ENCODE measurements around the gene HS3ST6. TPM values are rescaled to one million over a fixed set of nuclear protein-coding genes. Genes with fewer than 3 reads are reported as not detected.

The HS3ST6 gene
- total RNA-seq, 1 donor from 2014 or later, result not detected

- Histone ChIP-seq H3F3A (ENCODE audit: low read depth) (peaks cover 4% of the 10 kb centered on the region), H4K20me1 (ENCODE audit: low read depth) (no peaks in the 10 kb centered on the region), H3K27ac (no peak overlapping the region), H3K79me2 (ENCODE audit: low read depth) (no peaks in the 10 kb centered on the region), H3K27me3 (peaks cover 33% of the 10 kb centered on the region), H3K36me3 (no peaks in the 10 kb centered on the region), H3K4me3 (no peak overlapping the region), H3K4me1 (no peaks in the 10 kb centered on the region), H3K4me2 (no peak overlapping the region), H3K9ac (no peak overlapping the region), H2AFZ (replicated peaks) (no peak overlapping the region), H3K9me3 (ENCODE audit: low read depth) (no peaks in the 10 kb centered on the region)
- Mint-ChIP-seq H3K27ac (no peak overlapping the region), H3K9me3 (no peaks in the 10 kb centered on the region), H3K4me3 (no peak overlapping the region), H3K36me3 (peaks cover 2% of the 10 kb centered on the region), H3K4me1 (peaks cover 2% of the 10 kb centered on the region), H3K27me3 (ENCODE audit: insufficient read depth, low read depth) (peaks cover 9% of the 10 kb centered on the region)
- DNase-seq (ENCODE audit: low spot score), result peak; percentile 58
- TF ChIP-seq CTCF (IDR thresholded peaks at IDR 0.05) (peak; percentile 31), EZH2 (IDR thresholded peaks at IDR 0.05) (no peak), EZH2phosphoT487 (IDR thresholded peaks at IDR 0.05) (no peak)
These were observed 14.1 kb upstream of the HS3ST6 start for GRCh38 chr16:1932050-1933028.

GRCh38 chr16:1930338-1930720 is 12.1 kb upstream of the HS3ST6 start:
- Histone ChIP-seq H2AFZ (replicated peaks) (no peak overlapping the region), H3K9ac (no peak overlapping the region), H3F3A (ENCODE audit: low read depth) (peaks cover 4% of the 10 kb centered on the region), H4K20me1 (ENCODE audit: low read depth) (no peaks in the 10 kb centered on the region), H3K4me1 (no peaks in the 10 kb centered on the region), H3K9me3 (ENCODE audit: low read depth) (no peaks in the 10 kb centered on the region), H3K27me3 (peaks cover 33% of the 10 kb centered on the region), H3K4me2 (no peak overlapping the region), H3K79me2 (ENCODE audit: low read depth) (no peaks in the 10 kb centered on the region), H3K27ac (no peak overlapping the region), H3K36me3 (no peaks in the 10 kb centered on the region), H3K4me3 (no peak overlapping the region)
- Mint-ChIP-seq H3K27me3 (ENCODE audit: insufficient read depth, low read depth) (peaks cover 8% of the 10 kb centered on the region), H3K36me3 (no peaks in the 10 kb centered on the region), H3K27ac (no peak overlapping the region), H3K4me1 (peaks cover 2% of the 10 kb centered on the region), H3K9me3 (no peaks in the 10 kb centered on the region), H3K4me3 (no peak overlapping the region)
- no peak for TF ChIP-seq EZH2phosphoT487 (IDR thresholded peaks at IDR 0.05)
- no peak for TF ChIP-seq EZH2 (IDR thresholded peaks at IDR 0.05)
- TF ChIP-seq CTCF (IDR thresholded peaks at IDR 0.05), result no peak
- no peak for DNase-seq (ENCODE audit: low spot score)

GRCh38 chr16:1929578-1930337 is 11.5 kb upstream of the HS3ST6 start:
- Mint-ChIP-seq H3K4me1 (peaks cover 2% of the 10 kb centered on the region), H3K36me3 (no peaks in the 10 kb centered on the region), H3K27me3 (ENCODE audit: insufficient read depth, low read depth) (peaks cover 8% of the 10 kb centered on the region), H3K9me3 (no peaks in the 10 kb centered on the region), H3K4me3 (no peak overlapping the region), H3K27ac (no peak overlapping the region)
- H3K27me3 ChIP-seq, result peaks cover 36% of the 10 kb centered on the region
- H4K20me1 ChIP-seq (ENCODE audit: low read depth), result no peaks in the 10 kb centered on the region
- peak; percentile 92 for DNase-seq (ENCODE audit: low spot score)
- peaks cover 4% of the 10 kb centered on the region for H3F3A ChIP-seq (ENCODE audit: low read depth)
- H3K27ac ChIP-seq, result no peak overlapping the region
- no peaks in the 10 kb centered on the region for H3K79me2 ChIP-seq (ENCODE audit: low read depth)
- H3K9me3 ChIP-seq (ENCODE audit: low read depth), result no peaks in the 10 kb centered on the region
- no peak overlapping the region for H3K9ac ChIP-seq
- TF ChIP-seq EZH2 (IDR thresholded peaks at IDR 0.05) (no peak), CTCF (IDR thresholded peaks at IDR 0.05) (peak; percentile 84)
- no peaks in the 10 kb centered on the region for H3K36me3 ChIP-seq
- H3K4me1 ChIP-seq, result no peaks in the 10 kb centered on the region
- H2AFZ ChIP-seq (replicated peaks), result peak overlapping the region; percentile 87
- peak overlapping the region; percentile 54 for H3K4me3 ChIP-seq
- H3K4me2 ChIP-seq, result peak overlapping the region; percentile 80
